ENCODE results near the gene JMJD7. TPM values are rescaled to one million over a fixed set of nuclear protein-coding genes. Genes with fewer than 3 reads are reported as not detected.

JMJD7 gene
- total RNA-seq, 6 experiments from 2014 or later = 6.0 to 8.6 (median 7.3) TPM

DNA sequence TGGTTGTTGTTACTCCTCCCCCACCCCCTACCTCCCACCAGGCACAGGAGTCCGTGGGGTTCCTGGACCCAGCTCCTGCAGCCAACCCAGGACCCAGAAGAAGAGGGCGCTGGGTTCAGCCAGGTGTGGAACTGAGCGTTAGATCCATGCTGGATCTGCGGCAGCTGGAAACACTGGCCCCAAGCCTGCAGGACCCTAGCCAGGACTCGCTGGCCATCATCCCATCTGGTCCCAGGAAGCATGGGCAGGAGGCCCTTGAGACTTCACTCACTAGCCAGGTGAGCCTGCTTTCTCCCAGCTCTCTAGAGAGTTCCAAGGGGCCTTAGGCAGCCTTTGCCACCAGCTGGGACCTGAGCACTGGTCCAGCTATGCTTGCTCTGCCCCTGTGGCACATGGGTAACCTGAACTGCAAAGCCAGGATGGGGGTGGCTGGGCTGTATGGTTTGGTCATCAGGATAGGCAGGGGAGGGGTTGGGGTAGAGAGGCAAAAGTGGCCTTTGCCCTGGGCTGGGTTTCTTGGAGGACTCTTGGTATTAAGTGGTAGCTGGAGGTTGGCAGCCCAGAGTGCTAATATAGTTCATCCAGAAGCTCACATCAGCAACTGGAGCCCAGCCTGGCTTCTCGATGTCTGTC is 7.0 kb upstream of the JMJD7 start:
- H3K27ac ChIP-seq = no peak overlapping the region
- WGBS (ENCODE audit: insufficient coverage, low coverage, low lambda C conversion rate, missing lambda C conversion rate) = 40% methylated on average over 1 of the region's 6 CpGs
- peak in 1 of 3 donors; percentile 66 for DNase-seq
- intact Hi-C loops (cut with DNase I) = loop anchor here in 1 of 2 donors (10.0 kb wide), 1 partner anchor 84 kb away; no protein-coding TSS in a partner anchor
- H3K27me3 ChIP-seq = no peaks in the 10 kb centered on the region
- no peaks in the 10 kb centered on the region for H3K9me3 ChIP-seq
- no peaks in the 10 kb centered on the region for H3K4me1 ChIP-seq
- TF ChIP-seq, protein P1, sequence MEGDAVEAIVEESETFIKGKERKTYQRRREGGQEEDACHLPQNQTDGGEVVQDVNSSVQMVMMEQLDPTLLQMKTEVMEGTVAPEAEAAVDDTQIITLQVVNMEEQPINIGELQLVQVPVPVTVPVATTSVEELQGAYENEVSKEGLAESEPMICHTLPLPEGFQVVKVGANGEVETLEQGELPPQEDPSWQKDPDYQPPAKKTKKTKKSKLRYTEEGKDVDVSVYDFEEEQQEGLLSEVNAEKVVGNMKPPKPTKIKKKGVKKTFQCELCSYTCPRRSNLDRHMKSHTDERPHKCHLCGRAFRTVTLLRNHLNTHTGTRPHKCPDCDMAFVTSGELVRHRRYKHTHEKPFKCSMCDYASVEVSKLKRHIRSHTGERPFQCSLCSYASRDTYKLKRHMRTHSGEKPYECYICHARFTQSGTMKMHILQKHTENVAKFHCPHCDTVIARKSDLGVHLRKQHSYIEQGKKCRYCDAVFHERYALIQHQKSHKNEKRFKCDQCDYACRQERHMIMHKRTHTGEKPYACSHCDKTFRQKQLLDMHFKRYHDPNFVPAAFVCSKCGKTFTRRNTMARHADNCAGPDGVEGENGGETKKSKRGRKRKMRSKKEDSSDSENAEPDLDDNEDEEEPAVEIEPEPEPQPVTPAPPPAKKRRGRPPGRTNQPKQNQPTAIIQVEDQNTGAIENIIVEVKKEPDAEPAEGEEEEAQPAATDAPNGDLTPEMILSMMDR (IDR thresholded peaks at IDR 0.05) = no peak
- no peak for TF ChIP-seq POLR2A (IDR thresholded peaks at IDR 0.05)
- no peak overlapping the region for H3K4me3 ChIP-seq
- H3K36me3 ChIP-seq = peaks cover 1 to 19% (median 6%) of the 10 kb centered on the region in 4 donors
- ATAC-seq = peak in 3 of 4 donors; percentile 34 to 80 (median 43)

DNA sequence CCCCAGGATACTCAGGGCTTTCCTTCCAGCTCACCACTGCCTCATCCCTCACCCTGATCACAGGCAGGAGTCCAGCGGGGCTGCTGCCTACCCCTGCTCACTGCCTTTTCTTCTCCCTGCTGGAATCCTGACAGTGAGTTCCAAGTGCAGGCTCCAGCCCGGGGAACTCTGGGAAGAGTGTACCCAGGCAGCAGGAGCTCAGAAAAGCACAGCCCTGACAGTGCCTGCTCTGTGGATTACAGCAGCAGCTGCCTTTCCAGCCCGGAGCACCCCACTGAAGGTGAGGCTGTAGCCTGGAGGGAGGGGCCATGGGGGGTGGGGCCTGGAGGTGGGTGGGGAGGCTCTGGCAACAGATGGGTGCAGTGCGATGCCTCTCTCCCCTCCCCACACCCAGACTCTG is 6.1 kb upstream of the JMJD7 start:
- H3K4me3 ChIP-seq = no peak overlapping the region
- WGBS (ENCODE audit: insufficient coverage, low coverage, low lambda C conversion rate, missing lambda C conversion rate) = no CpG with 5 or more reads among the region's 4 CpGs
- intact Hi-C loops (cut with DNase I) = loop anchor here in 1 of 2 donors (10.0 kb wide), 1 partner anchor 83 kb away; no protein-coding TSS in a partner anchor
- H3K27ac ChIP-seq = no peak overlapping the region
- ATAC-seq (no peak), DNase-seq (no peak)
- no peak for TF ChIP-seq POLR2A (IDR thresholded peaks at IDR 0.05)
- TF ChIP-seq, protein P1 (IDR thresholded peaks at IDR 0.05) = no peak
- H3K36me3 ChIP-seq = peaks cover 0 to 19% (median 6%) of the 10 kb centered on the region in 4 donors
- no peaks in the 10 kb centered on the region for H3K27me3 ChIP-seq
- no peaks in the 10 kb centered on the region for H3K9me3 ChIP-seq
- H3K4me1 ChIP-seq = no peaks in the 10 kb centered on the region

DNA sequence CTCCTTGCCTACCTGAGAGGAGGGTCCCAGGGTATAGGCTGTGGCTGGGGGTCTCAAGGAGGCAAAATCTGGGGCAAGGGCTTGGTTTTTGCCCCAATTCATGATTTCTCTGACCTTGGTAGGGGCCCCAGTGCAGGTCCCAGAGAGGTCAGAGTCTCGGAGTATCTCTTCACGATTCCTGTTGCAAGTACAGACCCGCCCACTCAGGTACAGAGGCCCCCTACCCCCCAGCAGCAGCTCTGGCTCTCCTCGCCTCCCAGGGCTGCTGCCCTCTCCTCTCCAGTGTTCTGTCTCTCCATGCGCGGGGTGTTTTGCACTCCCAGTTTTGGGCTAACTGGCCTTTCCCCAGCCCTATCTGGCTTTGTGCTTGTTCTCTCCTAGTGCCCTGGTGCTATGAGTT is 5.4 kb upstream of the JMJD7 start:
- ATAC-seq (no peak), DNase-seq (no peak)
- peaks cover 0 to 19% (median 5%) of the 10 kb centered on the region in 4 donors for H3K36me3 ChIP-seq
- H3K27ac ChIP-seq = no peak overlapping the region
- peaks cover 0 to 4% (median 2%) of the 10 kb centered on the region in 4 donors for H3K4me1 ChIP-seq
- H3K4me3 ChIP-seq = no peak overlapping the region
- TF ChIP-seq, protein P1 (IDR thresholded peaks at IDR 0.05) = no peak
- no peak for TF ChIP-seq POLR2A (IDR thresholded peaks at IDR 0.05)
- 86% methylated on average over 1 of the region's 6 CpGs for WGBS (ENCODE audit: insufficient coverage, low coverage, low lambda C conversion rate, missing lambda C conversion rate)
- H3K27me3 ChIP-seq = no peaks in the 10 kb centered on the region
- intact Hi-C loops (cut with DNase I) = loop anchor here in 1 of 2 donors (10.0 kb wide), 1 partner anchor 82 kb away; no protein-coding TSS in a partner anchor
- no peaks in the 10 kb centered on the region for H3K9me3 ChIP-seq

DNA sequence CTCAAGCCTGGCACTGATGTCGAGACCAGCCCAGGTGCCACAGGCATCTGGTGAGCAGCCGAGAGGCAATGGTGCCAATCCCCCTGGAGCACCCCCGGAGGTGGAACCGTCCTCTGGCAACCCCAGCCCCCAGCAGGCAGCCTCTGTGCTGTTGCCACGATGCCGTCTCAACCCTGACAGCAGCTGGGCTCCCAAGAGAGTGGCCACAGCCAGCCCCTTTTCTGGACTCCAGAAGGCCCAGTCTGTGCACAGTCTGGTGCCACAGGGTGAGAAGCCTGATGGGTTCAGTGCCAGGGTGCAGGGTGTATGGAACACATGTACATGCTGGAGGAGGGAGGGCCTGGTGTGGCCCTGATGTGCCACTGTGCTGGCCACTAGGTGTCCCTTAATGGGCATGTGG is 4.9 kb upstream of the JMJD7 start:
- TF ChIP-seq POLR2A (IDR thresholded peaks at IDR 0.05) = no peak
- TF ChIP-seq, protein P1 (IDR thresholded peaks at IDR 0.05) = peak in 1 of 4 donors; percentile 22
- DNase-seq = no peak
- intact Hi-C loops (cut with DNase I) = loop anchor here in 1 of 2 donors (10.0 kb wide), 1 partner anchor 82 kb away; no protein-coding TSS in a partner anchor

More for the DNA sequence above, 4.9 kb upstream of the JMJD7 start:
- no peak for ATAC-seq
- no peak overlapping the region for H3K27ac ChIP-seq
- peaks cover 0 to 5% (median 2%) of the 10 kb centered on the region in 4 donors for H3K4me1 ChIP-seq
- H3K4me3 ChIP-seq = no peak overlapping the region
- H3K27me3 ChIP-seq = no peaks in the 10 kb centered on the region
- H3K36me3 ChIP-seq = peaks cover 0 to 14% (median 3%) of the 10 kb centered on the region in 4 donors
- H3K9me3 ChIP-seq = no peaks in the 10 kb centered on the region
- WGBS (ENCODE audit: insufficient coverage, low coverage, low lambda C conversion rate, missing lambda C conversion rate) = 89% methylated on average over 3 of the region's 6 CpGs
